ENCODE data around the gene CHAT. TPM values are rescaled to one million over a fixed set of nuclear protein-coding genes. Genes with fewer than 3 reads are reported as not detected.

Gene CHAT
- total and polyA plus RNA-seq, 3 experiments from 2014 or later = not detected

- H3K4me1 ChIP-seq (ENCODE audit: insufficient read depth, low read length) = no peaks in the 10 kb centered on the region
- Mint-ChIP-seq H3K27ac (no peak overlapping the region), H3K36me3 (no peaks in the 10 kb centered on the region), H3K27me3 (peaks cover 51 to 72% of the 10 kb centered on the region in 2 donors), H3K4me1 (peaks cover 15 to 19% (median 18%) of the 10 kb centered on the region in 3 donors), H3K9me3 (peaks cover 0 to 15% (median 9%) of the 10 kb centered on the region in 5 donors), H3K4me3 (no peak overlapping the region)
- ChIA-PET POLR2A (no interaction called here), CTCF (no interaction called here)
- peaks cover 17% of the 10 kb centered on the region for H3K27me3 ChIP-seq (ENCODE audit: insufficient read depth, low read length, poor library complexity, severe bottlenecking)
- H3K36me3 ChIP-seq (ENCODE audit: insufficient read depth, low read length) = no peaks in the 10 kb centered on the region
- no peak for DNase-seq
- H3K27ac ChIP-seq (ENCODE audit: low read depth, low read length) = no peak overlapping the region
- H3K9me3 ChIP-seq (ENCODE audit: low read length) = no peaks in the 10 kb centered on the region
- no peak overlapping the region for H3K4me3 ChIP-seq (ENCODE audit: low read length)
These were observed 3.2 kb upstream of the CHAT start for GRCh38 chr10:49610458-49611165.

- DNase-seq = no peak
- peaks cover 17% of the 10 kb centered on the region for H3K27me3 ChIP-seq (ENCODE audit: insufficient read depth, low read length, poor library complexity, severe bottlenecking)
- H3K4me1 Mint-ChIP-seq = peaks cover 15 to 20% (median 18%) of the 10 kb centered on the region in 3 donors
These were observed 2.5 kb upstream of the CHAT start for GRCh38 chr10:49611166-49611815.

GRCh38 chr10:49611816-49612512 is 1.9 kb upstream of the CHAT start:
- Mint-ChIP-seq H3K36me3 (no peaks in the 10 kb centered on the region), H3K4me1 (peaks cover 12 to 16% (median 14%) of the 10 kb centered on the region in 3 donors), H3K27me3 (peaks cover 53 to 76% of the 10 kb centered on the region in 2 donors), H3K4me3 (peak overlapping the region in 1 of 7 donors; percentile 46), H3K9me3 (peaks cover 0 to 13% (median 5%) of the 10 kb centered on the region in 5 donors), H3K27ac (peak overlapping the region in 2 of 8 donors; percentile 58 to 68)
- H3K4me1 ChIP-seq (ENCODE audit: insufficient read depth, low read length) = no peaks in the 10 kb centered on the region
- CTCF ChIA-PET = no interaction called here
- H3K36me3 ChIP-seq (ENCODE audit: insufficient read depth, low read length) = no peaks in the 10 kb centered on the region
- no peak overlapping the region for H3K27ac ChIP-seq (ENCODE audit: low read depth, low read length)
- H3K27me3 ChIP-seq (ENCODE audit: insufficient read depth, low read length, poor library complexity, severe bottlenecking) = peaks cover 21% of the 10 kb centered on the region
- POLR2A ChIA-PET = no interaction called here
- no peak for DNase-seq
- H3K4me3 ChIP-seq (ENCODE audit: low read length) = no peak overlapping the region
- no peaks in the 10 kb centered on the region for H3K9me3 ChIP-seq (ENCODE audit: low read length)

More at GRCh38 chr10:49611166-49611815, 2.5 kb upstream of the CHAT start:
- Histone ChIP-seq H3K4me1 (ENCODE audit: insufficient read depth, low read length) (no peaks in the 10 kb centered on the region), H3K27ac (ENCODE audit: low read depth, low read length) (no peak overlapping the region), H3K9me3 (ENCODE audit: low read length) (no peaks in the 10 kb centered on the region), H3K4me3 (ENCODE audit: low read length) (no peak overlapping the region), H3K36me3 (ENCODE audit: insufficient read depth, low read length) (no peaks in the 10 kb centered on the region)
- Mint-ChIP-seq H3K36me3 (no peaks in the 10 kb centered on the region), H3K4me3 (no peak overlapping the region), H3K27me3 (peaks cover 52 to 75% of the 10 kb centered on the region in 2 donors), H3K9me3 (peaks cover 0 to 14% (median 6%) of the 10 kb centered on the region in 5 donors), H3K27ac (peak overlapping the region in 1 of 8 donors; percentile 58)
- POLR2A ChIA-PET = no interaction called here
- CTCF ChIA-PET = no interaction called here

GRCh38 chr10:49612513-49613164 is 1.2 kb upstream of the CHAT start:
- peak overlapping the region in 1 of 8 donors; percentile 68 for H3K27ac Mint-ChIP-seq
- Histone ChIP-seq H3K36me3 (ENCODE audit: insufficient read depth, low read length) (no peaks in the 10 kb centered on the region), H3K27ac (ENCODE audit: low read depth, low read length) (no peak overlapping the region), H3K4me1 (ENCODE audit: insufficient read depth, low read length) (no peaks in the 10 kb centered on the region), H3K4me3 (ENCODE audit: low read length) (no peak overlapping the region), H3K27me3 (ENCODE audit: insufficient read depth, low read length, poor library complexity, severe bottlenecking) (peaks cover 19% of the 10 kb centered on the region), H3K9me3 (ENCODE audit: low read length) (no peaks in the 10 kb centered on the region)
- DNase-seq = no peak
- H3K4me3 Mint-ChIP-seq = no peak overlapping the region
- H3K9me3 Mint-ChIP-seq = peaks cover 0 to 13% (median 5%) of the 10 kb centered on the region in 5 donors
- peaks cover 52 to 77% of the 10 kb centered on the region in 2 donors for H3K27me3 Mint-ChIP-seq
- H3K36me3 Mint-ChIP-seq = no peaks in the 10 kb centered on the region
- ChIA-PET POLR2A (no interaction called here), CTCF (no interaction called here)
- peaks cover 9 to 12% (median 12%) of the 10 kb centered on the region in 3 donors for H3K4me1 Mint-ChIP-seq

GRCh38 chr10:49613165-49613881 is 514 bp upstream of the CHAT start:
- H3K27ac ChIP-seq (ENCODE audit: low read depth, low read length) = no peak overlapping the region
- Mint-ChIP-seq H3K27me3 (peaks cover 49 to 78% of the 10 kb centered on the region in 2 donors), H3K36me3 (no peaks in the 10 kb centered on the region), H3K4me3 (no peak overlapping the region), H3K4me1 (peaks cover 9 to 12% (median 12%) of the 10 kb centered on the region in 3 donors), H3K9me3 (peaks cover 0 to 13% (median 5%) of the 10 kb centered on the region in 5 donors), H3K27ac (no peak overlapping the region)
- peaks cover 16% of the 10 kb centered on the region for H3K27me3 ChIP-seq (ENCODE audit: insufficient read depth, low read length, poor library complexity, severe bottlenecking)
- no peaks in the 10 kb centered on the region for H3K36me3 ChIP-seq (ENCODE audit: insufficient read depth, low read length)
- no peak for DNase-seq
- POLR2A ChIA-PET = no interaction called here
- CTCF ChIA-PET = no interaction called here
- H3K4me1 ChIP-seq (ENCODE audit: insufficient read depth, low read length) = no peaks in the 10 kb centered on the region
- no peaks in the 10 kb centered on the region for H3K9me3 ChIP-seq (ENCODE audit: low read length)
- no peak overlapping the region for H3K4me3 ChIP-seq (ENCODE audit: low read length)

GRCh38 chr10:49614242-49615198 is 683 bp downstream of the CHAT start:
- POLR2A ChIA-PET = no interaction called here
- H3K27me3 ChIP-seq (ENCODE audit: insufficient read depth, low read length, poor library complexity, severe bottlenecking) = peaks cover 16% of the 10 kb centered on the region
- Mint-ChIP-seq H3K36me3 (no peaks in the 10 kb centered on the region), H3K27me3 (peaks cover 49 to 80% of the 10 kb centered on the region in 2 donors), H3K4me3 (no peak overlapping the region), H3K4me1 (peaks cover 9 to 12% (median 10%) of the 10 kb centered on the region in 3 donors), H3K27ac (no peak overlapping the region), H3K9me3 (peaks cover 0 to 13% (median 4%) of the 10 kb centered on the region in 5 donors)
- no peaks in the 10 kb centered on the region for H3K36me3 ChIP-seq (ENCODE audit: insufficient read depth, low read length)
- H3K9me3 ChIP-seq (ENCODE audit: low read length) = no peaks in the 10 kb centered on the region
- H3K27ac ChIP-seq (ENCODE audit: low read depth, low read length) = no peak overlapping the region
- no peak overlapping the region for H3K4me3 ChIP-seq (ENCODE audit: low read length)
- no peak for DNase-seq
- CTCF ChIA-PET = no interaction called here
- H3K4me1 ChIP-seq (ENCODE audit: insufficient read depth, low read length) = no peaks in the 10 kb centered on the region

GRCh38 chr10:49615213-49615612 is 1.4 kb downstream of the CHAT start:
- no peak overlapping the region for H3K4me3 ChIP-seq (ENCODE audit: low read length)
- ChIA-PET CTCF (no interaction called here), POLR2A (no interaction called here)
- DNase-seq = no peak
- H3K4me1 Mint-ChIP-seq = peaks cover 9 to 12% (median 10%) of the 10 kb centered on the region in 3 donors
- no peaks in the 10 kb centered on the region for H3K36me3 ChIP-seq (ENCODE audit: insufficient read depth, low read length)
- H3K4me1 ChIP-seq (ENCODE audit: insufficient read depth, low read length) = no peaks in the 10 kb centered on the region
- peaks cover 16% of the 10 kb centered on the region for H3K27me3 ChIP-seq (ENCODE audit: insufficient read depth, low read length, poor library complexity, severe bottlenecking)
- peaks cover 54 to 86% of the 10 kb centered on the region in 2 donors for H3K27me3 Mint-ChIP-seq
- H3K36me3 Mint-ChIP-seq = no peaks in the 10 kb centered on the region
- H3K9me3 ChIP-seq (ENCODE audit: low read length) = no peaks in the 10 kb centered on the region
- no peak overlapping the region for H3K27ac ChIP-seq (ENCODE audit: low read depth, low read length)
- H3K9me3 Mint-ChIP-seq = peaks cover 0 to 13% (median 4%) of the 10 kb centered on the region in 5 donors
- peak overlapping the region in 1 of 8 donors; percentile 45 for H3K27ac Mint-ChIP-seq
- no peak overlapping the region for H3K4me3 Mint-ChIP-seq

Data from CD8-positive, alpha-beta memory T cell (primary cell).